Immature natural killer cell (primary cell): ENCODE results near the gene LRRC14B. TPM values are rescaled to one million over a fixed set of nuclear protein-coding genes. Genes with fewer than 3 reads are reported as not detected.

ENCODE experiments used
- DNase-seq, 3 donors: peaks; one replicate each; pipeline ENCODE4 v3.0.0; 2022; ENCODE audit warnings: mixed read lengths in 1 of 3
- H3K27ac Mint-ChIP-seq, 6 donors: one replicate each; pipeline ENCODE4 v1.8.0; 2020; ENCODE audit warnings: mixed read lengths in 6 of 6, mild to moderate bottlenecking in 5 of 6, inconsistent platforms in 4 of 6, moderate library complexity in 3 of 6
- H3K27me3 Mint-ChIP-seq, 3 donors: one replicate each; pipeline ENCODE4 v1.8.0; 2020 to 2021; ENCODE audit warnings: low read depth in 3 of 3, mild to moderate bottlenecking in 3 of 3, mixed read lengths in 3 of 3, moderate library complexity in 3 of 3, inconsistent platforms in 1 of 3
- H3K36me3 Mint-ChIP-seq, 3 donors: one replicate each; pipeline ENCODE4 v1.8.0; 2020; ENCODE audit warnings: mixed read lengths in 3 of 3, inconsistent platforms in 2 of 3, mild to moderate bottlenecking in 2 of 3
- H3K4me1 Mint-ChIP-seq, 2 donors: one replicate each; pipeline ENCODE4 v1.8.0; 2020; ENCODE audit warnings: inconsistent platforms in 2 of 2, mild to moderate bottlenecking in 2 of 2, mixed read lengths in 2 of 2, moderate library complexity in 1 of 2
- H3K4me3 Mint-ChIP-seq, 5 donors: one replicate each; pipeline ENCODE4 v1.8.0; 2020; ENCODE audit warnings: mild to moderate bottlenecking in 5 of 5, mixed read lengths in 5 of 5, inconsistent platforms in 3 of 5, moderate library complexity in 3 of 5
- H3K9me3 Mint-ChIP-seq, 6 donors: one replicate each; pipeline ENCODE4 v1.8.0; 2020; ENCODE audit warnings: mild to moderate bottlenecking in 6 of 6, mixed read lengths in 6 of 6, inconsistent platforms in 4 of 6, moderate library complexity in 3 of 6
- polyA plus RNA-seq, 3 donors: library from polyadenylated mRNA; unstranded; fragments of 300-500 nt; fragmentation: Illumina TruSeq; gene quantifications; one replicate each; pipeline ENCODE4 v1.2.3, GENCODE V29; 2021

The LRRC14B gene
- polyA plus RNA-seq, 3 donors from 2014 or later: not detected

GRCh38 chr5:174876-175465 lies 16.3 kb upstream of the LRRC14B start:
- Mint-ChIP-seq H3K9me3 (no peaks in the 10 kb centered on the region), H3K27ac (no peak overlapping the region), H3K4me1 (no peaks in the 10 kb centered on the region), H3K27me3 (peaks cover 0 to 2% (median 0%) of the 10 kb centered on the region in 3 donors), H3K36me3 (no peaks in the 10 kb centered on the region), H3K4me3 (no peak overlapping the region)
- no peak for DNase-seq

DNA sequence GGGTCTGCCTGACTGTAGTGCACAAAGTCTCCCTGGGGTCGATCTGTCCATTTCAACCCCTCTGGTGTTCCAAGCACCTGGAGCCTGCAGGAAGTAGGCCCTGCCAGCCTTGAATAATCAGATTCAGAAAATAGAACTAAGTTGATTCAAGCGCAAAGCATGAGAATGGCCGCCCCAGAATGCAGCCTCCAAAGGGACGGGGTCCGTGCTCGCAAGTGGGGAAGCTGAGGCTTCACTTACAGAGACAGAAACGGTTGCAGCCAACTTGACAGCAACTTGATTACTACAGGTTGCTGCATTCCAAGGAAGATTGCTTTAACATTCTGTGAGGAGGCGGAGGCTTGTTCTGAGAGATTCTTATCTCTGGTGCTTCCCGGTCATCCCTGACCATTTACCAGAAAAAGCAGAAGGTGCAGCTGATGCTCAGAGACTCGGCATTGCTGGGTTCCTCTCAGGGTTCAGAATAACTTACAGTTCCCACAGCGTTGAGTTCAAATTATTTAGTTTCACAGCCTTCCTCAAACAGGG lies 14.9 kb upstream of the LRRC14B start:
- Mint-ChIP-seq H3K27me3 (peaks cover 0 to 5% (median 2%) of the 10 kb centered on the region in 3 donors), H3K4me1 (no peaks in the 10 kb centered on the region), H3K4me3 (no peak overlapping the region), H3K36me3 (no peaks in the 10 kb centered on the region), H3K27ac (no peak overlapping the region), H3K9me3 (no peaks in the 10 kb centered on the region)
- DNase-seq: no peak

- no peaks in the 10 kb centered on the region for H3K36me3 Mint-ChIP-seq
- H3K27ac Mint-ChIP-seq: no peak overlapping the region
- peaks cover 0 to 5% (median 2%) of the 10 kb centered on the region in 3 donors for H3K27me3 Mint-ChIP-seq
- H3K4me1 Mint-ChIP-seq: no peaks in the 10 kb centered on the region
- DNase-seq: no peak
- no peak overlapping the region for H3K4me3 Mint-ChIP-seq
- H3K9me3 Mint-ChIP-seq: no peaks in the 10 kb centered on the region
These were observed 13.2 kb upstream of the LRRC14B start for GRCh38 chr5:178110-178509.

DNA sequence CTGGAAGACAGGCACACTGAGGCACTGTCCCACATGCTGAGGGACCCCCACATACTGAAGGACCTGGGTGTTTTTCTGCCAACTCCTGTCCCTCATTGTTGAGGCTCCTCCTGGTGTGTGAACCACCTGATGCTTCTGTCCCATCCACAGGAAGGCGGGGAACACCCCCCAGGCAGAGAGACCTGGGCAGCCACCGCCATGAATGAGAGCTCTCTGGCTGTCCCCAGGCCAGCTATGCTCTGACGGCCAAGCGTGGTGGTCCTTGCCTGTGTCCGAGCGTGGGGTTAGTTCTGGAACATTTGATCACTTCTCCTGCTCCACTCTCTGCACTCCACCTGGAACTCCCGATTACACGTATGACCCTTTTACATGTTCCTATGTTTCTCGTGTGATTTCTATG lies 11.9 kb upstream of the LRRC14B start:
- H3K9me3 Mint-ChIP-seq: no peaks in the 10 kb centered on the region
- no peak overlapping the region for H3K27ac Mint-ChIP-seq
- no peak for DNase-seq
- no peaks in the 10 kb centered on the region for H3K4me1 Mint-ChIP-seq
- no peaks in the 10 kb centered on the region for H3K36me3 Mint-ChIP-seq
- no peak overlapping the region for H3K4me3 Mint-ChIP-seq
- peaks cover 1 to 5% (median 2%) of the 10 kb centered on the region in 3 donors for H3K27me3 Mint-ChIP-seq

DNA sequence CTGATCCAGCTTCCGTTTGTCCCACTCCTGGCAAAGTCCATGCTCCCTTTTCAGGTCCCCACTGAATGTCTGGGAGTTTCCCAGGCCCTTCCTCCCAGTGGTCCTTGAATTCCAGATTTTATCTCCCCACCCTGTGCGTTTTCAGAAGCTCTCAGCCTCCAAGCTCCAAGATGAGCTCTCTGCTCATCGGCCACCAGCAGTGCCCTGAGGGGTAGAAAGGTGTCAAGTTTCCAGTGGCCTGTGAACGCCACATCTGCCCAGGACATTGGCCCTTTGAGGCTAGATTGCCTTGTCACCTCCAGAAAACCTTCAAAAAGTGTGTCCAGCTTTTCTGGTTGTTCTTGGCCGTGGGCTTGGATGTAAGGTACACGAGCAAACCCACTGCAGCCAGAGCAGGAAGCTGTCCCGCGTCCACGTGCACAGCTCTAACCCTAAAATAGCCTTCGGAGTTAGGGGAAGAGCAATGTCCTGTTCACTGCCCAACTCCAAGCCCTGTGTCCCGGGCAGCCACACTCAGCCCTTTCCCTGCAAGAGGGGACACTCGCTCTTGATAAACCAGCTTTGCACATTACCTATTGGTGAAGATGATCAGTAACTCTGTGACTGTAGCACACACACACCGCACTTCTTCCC lies 10.9 kb upstream of the LRRC14B start:
- no peak for DNase-seq
- Mint-ChIP-seq H3K36me3 (no peaks in the 10 kb centered on the region), H3K4me1 (no peaks in the 10 kb centered on the region), H3K9me3 (no peaks in the 10 kb centered on the region), H3K27ac (no peak overlapping the region), H3K4me3 (no peak overlapping the region), H3K27me3 (peaks cover 3 to 8% (median 3%) of the 10 kb centered on the region in 3 donors)

- Mint-ChIP-seq H3K27me3 (peaks cover 3 to 8% (median 3%) of the 10 kb centered on the region in 3 donors), H3K9me3 (no peaks in the 10 kb centered on the region), H3K4me3 (no peak overlapping the region), H3K4me1 (no peaks in the 10 kb centered on the region), H3K27ac (no peak overlapping the region), H3K36me3 (no peaks in the 10 kb centered on the region)
- no peak for DNase-seq
These were observed 10.1 kb upstream of the LRRC14B start for GRCh38 chr5:181160-181559.

GRCh38 chr5:181566-181965 lies 9.7 kb upstream of the LRRC14B start:
- no peaks in the 10 kb centered on the region for H3K4me1 Mint-ChIP-seq
- H3K4me3 Mint-ChIP-seq: no peak overlapping the region
- DNase-seq: no peak
- H3K36me3 Mint-ChIP-seq: no peaks in the 10 kb centered on the region
- peaks cover 3 to 8% (median 3%) of the 10 kb centered on the region in 3 donors for H3K27me3 Mint-ChIP-seq
- H3K27ac Mint-ChIP-seq: no peak overlapping the region
- no peaks in the 10 kb centered on the region for H3K9me3 Mint-ChIP-seq

GRCh38 chr5:182126-182525 lies 9.2 kb upstream of the LRRC14B start:
- no peak for DNase-seq
- Mint-ChIP-seq H3K27ac (no peak overlapping the region), H3K4me1 (no peaks in the 10 kb centered on the region), H3K4me3 (no peak overlapping the region), H3K9me3 (no peaks in the 10 kb centered on the region), H3K27me3 (peaks cover 3 to 8% (median 3%) of the 10 kb centered on the region in 3 donors), H3K36me3 (no peaks in the 10 kb centered on the region)

DNA sequence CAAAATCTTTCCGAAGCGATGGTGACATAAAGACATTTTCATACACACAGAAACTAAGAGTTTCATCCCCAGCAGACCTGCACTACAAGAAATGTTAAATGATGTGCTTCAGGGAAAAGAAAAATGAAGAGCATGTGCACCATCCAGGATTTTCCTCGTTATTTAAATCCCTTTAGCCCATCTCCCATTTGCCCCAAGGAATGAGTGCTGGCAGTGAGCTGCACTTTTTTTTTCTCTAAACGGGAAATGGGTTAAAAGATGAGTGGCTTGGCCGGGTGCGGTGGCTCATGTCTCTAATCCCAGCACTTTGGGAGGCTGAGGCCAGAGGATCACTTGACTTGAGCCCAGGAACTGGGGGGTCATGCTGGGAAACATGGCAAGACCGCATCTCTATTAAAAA lies 6.8 kb upstream of the LRRC14B start:
- H3K4me1 Mint-ChIP-seq: peaks cover 6 to 7% of the 10 kb centered on the region in 2 donors
- H3K27me3 Mint-ChIP-seq: peaks cover 3 to 13% (median 5%) of the 10 kb centered on the region in 3 donors
- H3K36me3 Mint-ChIP-seq: no peaks in the 10 kb centered on the region
- no peak overlapping the region for H3K27ac Mint-ChIP-seq
- H3K4me3 Mint-ChIP-seq: no peak overlapping the region
- no peaks in the 10 kb centered on the region for H3K9me3 Mint-ChIP-seq
- DNase-seq: no peak

GRCh38 chr5:185095-186070 lies 5.9 kb upstream of the LRRC14B start:
- H3K4me3 Mint-ChIP-seq: no peak overlapping the region
- H3K27me3 Mint-ChIP-seq: peaks cover 3 to 16% (median 5%) of the 10 kb centered on the region in 3 donors
- no peak overlapping the region for H3K27ac Mint-ChIP-seq
- peaks cover 6 to 7% of the 10 kb centered on the region in 2 donors for H3K4me1 Mint-ChIP-seq
- no peak for DNase-seq
- no peaks in the 10 kb centered on the region for H3K36me3 Mint-ChIP-seq
- no peaks in the 10 kb centered on the region for H3K9me3 Mint-ChIP-seq

GRCh38 chr5:186091-187041 lies 4.9 kb upstream of the LRRC14B start:
- Mint-ChIP-seq H3K27me3 (peaks cover 4 to 12% (median 5%) of the 10 kb centered on the region in 3 donors), H3K9me3 (no peaks in the 10 kb centered on the region), H3K27ac (no peak overlapping the region), H3K4me1 (peaks cover 6 to 7% of the 10 kb centered on the region in 2 donors), H3K4me3 (no peak overlapping the region), H3K36me3 (no peaks in the 10 kb centered on the region)
- no peak for DNase-seq

DNA sequence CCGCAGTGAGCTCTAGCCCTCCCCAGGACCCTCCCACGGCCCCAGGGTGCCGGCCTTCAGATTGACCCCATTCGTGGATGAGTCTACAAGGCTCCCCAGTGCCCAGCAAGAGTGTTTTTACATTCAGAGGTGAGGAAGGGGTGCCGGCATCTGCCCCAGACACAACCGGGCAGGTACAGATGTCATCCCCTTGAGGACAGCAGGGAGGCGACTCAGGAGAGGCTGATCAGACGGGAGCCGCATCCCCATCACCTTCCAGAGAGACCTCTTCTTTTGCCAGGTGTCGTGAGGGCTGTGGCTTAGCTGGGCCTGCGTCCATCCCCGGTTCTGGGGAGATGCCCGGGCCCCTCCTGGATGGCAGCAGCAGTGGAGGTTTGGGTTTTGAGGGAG lies 4.3 kb upstream of the LRRC14B start:
- no peak for DNase-seq
- no peaks in the 10 kb centered on the region for H3K36me3 Mint-ChIP-seq
- H3K9me3 Mint-ChIP-seq: no peaks in the 10 kb centered on the region
- H3K27ac Mint-ChIP-seq: no peak overlapping the region
- H3K4me1 Mint-ChIP-seq: peaks cover 6 to 7% of the 10 kb centered on the region in 2 donors
- peaks cover 4 to 12% (median 5%) of the 10 kb centered on the region in 3 donors for H3K27me3 Mint-ChIP-seq
- no peak overlapping the region for H3K4me3 Mint-ChIP-seq
